GM21390 (cell line): ENCODE results near the gene FAM90A1.
"Not testable (repeated sequence)": the region's sequence is repeated elsewhere in the genome, so short reads cannot be mapped to it uniquely, and the experiment has no call there.

Source experiments
- ATAC-seq: cut with Tn5 transposase; IDR thresholded peaks from one replicate; pipeline ENCODE4 v1.9.1; 2021; ENCODE audit not compliant: unreplicated experiment

Gene FAM90A1

DNA sequence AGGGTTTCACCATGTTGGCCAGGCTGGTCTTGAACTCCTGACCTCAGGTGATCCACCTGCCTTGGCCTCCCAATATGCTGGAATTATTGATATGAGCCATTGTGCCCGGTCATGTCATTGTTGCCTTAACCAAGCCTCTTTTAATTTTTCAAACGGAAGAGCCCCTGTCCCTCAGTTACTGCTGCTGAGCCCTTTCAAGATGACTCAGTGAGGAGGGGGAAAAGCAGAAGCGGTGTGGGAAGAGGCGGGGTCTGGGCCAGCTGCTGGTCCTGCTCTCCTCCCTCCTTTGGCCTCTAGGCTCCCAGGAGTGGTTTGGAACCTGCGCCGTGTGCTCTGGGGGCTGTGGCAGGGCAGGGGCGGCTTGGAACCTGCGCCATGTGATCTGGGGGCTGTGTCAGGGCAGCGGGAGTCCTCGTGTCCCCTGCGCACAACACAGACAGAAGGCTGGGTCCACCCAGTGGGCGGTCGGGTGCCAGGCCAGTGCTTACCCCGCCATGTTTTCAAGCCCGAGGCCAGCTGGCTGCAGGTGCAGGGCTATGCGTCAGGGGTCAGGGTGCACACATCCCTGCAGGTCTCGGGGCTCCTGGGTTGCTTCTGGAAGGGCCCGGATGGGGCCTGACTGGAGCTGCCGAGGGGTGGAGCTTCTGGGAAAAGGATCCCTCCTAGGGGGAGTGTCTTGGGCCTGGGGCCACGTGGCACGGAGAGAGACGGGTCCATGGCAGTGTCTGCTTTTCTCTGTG lies at the start of gene FAM90A1:
Gene FAM90A1 (minus strand): TSS at position 627 of the 740 bp plus-strand sequence. CDS start 2,786 bp downstream, outside the sequence.
- ATAC-seq, result not testable (repeated sequence)

DNA sequence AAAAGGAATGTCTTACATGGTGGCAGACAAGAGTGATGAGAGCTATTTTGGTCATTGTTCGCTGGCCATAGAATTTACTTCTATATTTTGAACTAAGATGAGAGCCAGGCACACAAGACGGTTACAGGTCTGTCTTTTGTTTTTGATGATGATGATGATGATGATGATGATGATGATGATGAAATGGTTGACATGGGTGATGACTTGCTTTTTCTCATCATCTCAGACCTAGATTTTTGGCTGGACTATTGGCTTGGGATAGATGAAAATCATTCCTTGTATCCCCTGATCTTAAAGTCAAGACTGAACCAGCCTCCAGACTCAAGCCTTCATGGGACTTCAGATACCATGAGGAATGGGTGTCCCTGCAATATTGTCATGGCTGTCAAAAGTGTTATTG lies 49.0 kb upstream of the FAM90A1 start:
- ATAC-seq, result not testable (repeated sequence)

DNA sequence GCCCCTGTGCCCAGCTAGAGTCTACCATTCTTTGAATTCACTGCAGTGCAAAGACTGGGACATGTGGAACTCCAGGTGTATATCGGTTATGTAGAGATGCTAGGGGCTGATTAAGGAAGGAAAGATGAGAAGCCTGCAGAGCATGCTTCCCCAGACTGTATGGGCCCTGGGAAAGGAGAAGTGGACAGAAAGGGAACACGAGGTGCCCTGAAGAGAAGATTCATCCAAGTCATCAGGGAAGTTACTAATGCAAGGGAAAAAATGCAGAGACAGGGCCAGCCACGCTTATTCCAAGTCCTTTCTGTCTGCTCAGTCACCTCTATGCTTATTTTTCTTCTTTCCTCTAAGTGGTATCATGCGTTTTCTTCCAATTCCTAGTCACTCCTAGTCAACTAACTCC lies 39.3 kb upstream of the FAM90A1 start:
- ATAC-seq, result not testable (repeated sequence)

GRCh38 chr12:8264236-8264635 lies 36.8 kb upstream of the FAM90A1 start:
- not testable (repeated sequence) for ATAC-seq

DNA sequence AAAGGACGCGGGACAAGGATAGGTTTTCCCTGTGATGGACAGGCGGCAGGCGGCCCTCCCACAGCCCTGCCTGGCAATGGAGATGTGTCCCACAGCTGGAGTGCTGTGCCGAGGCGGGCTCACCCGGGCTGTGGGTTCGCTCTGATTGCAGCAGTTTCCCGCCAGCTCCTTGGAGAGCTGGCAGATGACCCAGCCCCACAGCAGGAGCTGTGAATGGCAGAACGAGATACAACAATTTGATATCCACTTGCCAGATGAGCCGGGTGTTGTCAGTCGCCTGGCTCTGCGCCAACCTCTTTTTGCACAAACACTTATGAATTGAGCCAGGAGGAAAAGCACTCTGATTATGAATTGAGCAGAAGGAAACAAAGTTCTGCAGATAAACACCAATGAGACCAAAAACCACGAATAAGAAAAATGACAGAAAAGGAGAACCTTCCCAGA lies 33.7 kb upstream of the FAM90A1 start:
- not testable (repeated sequence) for ATAC-seq

- ATAC-seq, result not testable (repeated sequence)
Observed at GRCh38 chr12:8256356-8256755, 28.9 kb upstream of the FAM90A1 start.

DNA sequence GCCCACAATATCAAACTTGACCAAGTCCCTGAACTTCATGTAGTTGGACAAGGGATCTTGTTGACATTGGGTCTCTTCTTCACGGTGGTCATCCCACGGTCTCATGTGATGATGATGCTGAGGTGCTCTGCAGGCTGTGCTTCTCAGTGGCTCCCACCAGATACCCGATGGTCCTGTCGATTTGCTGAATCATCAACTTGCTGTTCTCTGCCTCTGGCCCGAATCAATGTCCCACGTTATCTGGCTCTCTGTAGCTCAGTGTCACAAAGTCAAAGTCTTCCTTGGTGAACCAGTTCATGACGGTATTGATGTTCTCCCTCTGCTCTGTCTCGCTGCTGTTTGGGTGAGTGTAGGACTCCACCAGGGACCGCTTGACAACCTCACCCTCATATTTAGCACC lies 27.3 kb upstream of the FAM90A1 start:
- ATAC-seq, result not testable (repeated sequence)

DNA sequence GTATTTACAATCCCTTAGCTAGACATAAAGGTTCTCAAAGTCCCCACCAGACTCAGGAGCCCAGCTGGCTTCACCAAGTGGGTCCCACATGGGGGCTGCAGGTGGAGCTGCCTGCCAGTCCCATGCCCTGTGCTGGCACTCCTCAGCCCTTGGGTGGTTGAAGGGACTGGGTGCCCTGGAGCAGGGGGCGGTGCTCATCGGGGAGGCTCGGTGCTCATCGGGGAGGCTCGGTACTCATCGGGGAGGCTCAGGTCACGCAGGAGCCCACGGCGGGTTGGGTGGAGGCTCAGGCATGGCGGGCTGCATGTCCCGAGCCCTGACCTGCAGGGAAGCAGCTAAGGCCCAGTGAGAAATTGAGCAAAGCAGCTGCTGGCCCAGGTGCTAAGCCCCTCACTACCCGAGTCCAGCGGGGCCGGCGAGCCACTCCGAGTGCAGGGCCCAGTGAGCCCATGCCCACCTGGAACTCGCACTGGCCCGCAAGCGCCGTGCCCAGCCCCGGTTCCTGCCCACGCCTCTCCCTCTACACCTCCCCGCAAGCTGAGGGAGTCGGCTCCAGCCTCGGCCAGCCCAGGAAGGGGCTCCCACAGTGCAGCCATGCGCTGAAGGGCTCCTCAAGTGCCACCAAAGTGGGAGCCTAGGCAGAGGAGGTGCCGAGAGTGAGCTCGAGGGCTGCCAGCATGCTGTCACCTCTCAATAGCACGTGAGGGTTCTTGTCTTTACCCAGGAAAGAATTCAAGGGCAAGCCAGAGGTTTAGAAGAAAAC lies 24.8 kb upstream of the FAM90A1 start:
- ATAC-seq, result not testable (repeated sequence)

GRCh38 chr12:8251616-8252015 lies 24.2 kb upstream of the FAM90A1 start:
- ATAC-seq, result not testable (repeated sequence)

GRCh38 chr12:8246941-8247535 lies 19.6 kb upstream of the FAM90A1 start:
- not testable (repeated sequence) for ATAC-seq

GRCh38 chr12:8243682-8244161 lies 16.3 kb upstream of the FAM90A1 start:
- ATAC-seq, result not testable (repeated sequence)

- peak; percentile 86 for ATAC-seq
Observed at GRCh38 chr12:8242880-8243681, 15.7 kb upstream of the FAM90A1 start.

DNA sequence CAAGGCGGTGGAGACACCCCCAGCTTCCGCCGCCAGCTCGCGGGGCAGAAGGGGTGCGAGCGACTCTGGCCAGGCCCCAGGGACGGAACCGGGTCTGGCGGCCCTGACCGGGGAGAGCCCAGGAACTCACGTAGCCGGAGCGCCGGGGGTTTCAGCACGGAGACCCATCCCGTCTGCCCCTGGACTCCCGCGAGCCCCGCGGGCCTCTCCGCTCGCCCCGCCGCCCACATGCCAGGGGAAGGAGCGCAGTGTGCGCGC lies 15.1 kb upstream of the FAM90A1 start:
- not testable (repeated sequence) for ATAC-seq

DNA sequence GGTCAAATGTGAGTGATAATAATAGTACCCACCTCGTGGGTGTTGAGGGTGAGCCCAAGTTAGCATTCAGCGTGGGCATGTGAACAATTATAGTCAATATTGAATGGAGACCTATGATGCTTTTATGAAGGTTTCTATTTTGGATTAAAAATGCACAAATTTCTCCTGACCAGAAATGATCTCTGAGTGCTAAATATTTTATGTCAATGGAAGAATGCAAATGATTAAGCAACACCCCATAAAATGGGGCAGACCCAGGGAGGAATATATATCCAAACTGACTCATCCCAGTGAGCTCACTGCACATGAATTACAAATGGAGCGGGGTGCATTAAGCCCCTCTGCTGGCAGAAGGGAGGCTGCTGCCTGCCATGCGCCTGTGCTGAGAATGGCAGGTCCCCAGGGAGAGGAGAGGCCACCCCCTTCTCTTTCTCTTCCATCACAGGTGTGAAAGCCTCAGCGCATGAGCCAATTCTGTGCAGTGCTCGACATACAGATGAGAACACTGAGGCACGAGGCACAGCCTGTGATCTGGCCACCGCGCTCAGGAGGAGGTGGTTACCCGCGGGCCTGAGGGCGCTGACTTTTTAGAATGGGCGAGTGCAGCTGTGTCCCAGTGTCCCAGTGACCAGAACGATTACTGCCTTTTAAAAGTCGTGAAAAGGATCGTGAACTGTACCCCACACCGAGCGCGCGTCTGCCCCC lies 14.7 kb upstream of the FAM90A1 start:
- not testable (repeated sequence) for ATAC-seq

GRCh38 chr12:8240340-8241114 lies 13.1 kb upstream of the FAM90A1 start:
- ATAC-seq, result not testable (repeated sequence)

DNA sequence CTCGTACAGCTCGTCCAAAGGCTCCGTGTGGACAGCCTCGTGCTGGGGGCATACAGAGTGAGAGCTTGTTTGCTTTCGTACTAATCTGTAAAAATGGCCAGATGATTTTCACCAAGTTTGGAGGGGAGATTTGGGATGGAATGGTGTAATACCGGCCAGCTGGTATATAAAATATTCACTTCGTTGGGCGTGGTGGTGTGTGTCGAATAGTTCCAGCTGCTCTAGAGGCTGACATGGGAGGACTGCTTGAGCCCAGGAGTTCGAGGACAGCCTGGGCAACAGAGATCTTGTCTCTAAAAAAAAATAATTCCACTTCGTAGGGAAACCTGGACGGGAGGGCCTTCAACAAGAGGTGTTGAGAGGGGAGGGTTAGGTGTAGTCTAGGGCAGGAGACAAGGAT lies 9.6 kb upstream of the FAM90A1 start:
- not testable (repeated sequence) for ATAC-seq

DNA sequence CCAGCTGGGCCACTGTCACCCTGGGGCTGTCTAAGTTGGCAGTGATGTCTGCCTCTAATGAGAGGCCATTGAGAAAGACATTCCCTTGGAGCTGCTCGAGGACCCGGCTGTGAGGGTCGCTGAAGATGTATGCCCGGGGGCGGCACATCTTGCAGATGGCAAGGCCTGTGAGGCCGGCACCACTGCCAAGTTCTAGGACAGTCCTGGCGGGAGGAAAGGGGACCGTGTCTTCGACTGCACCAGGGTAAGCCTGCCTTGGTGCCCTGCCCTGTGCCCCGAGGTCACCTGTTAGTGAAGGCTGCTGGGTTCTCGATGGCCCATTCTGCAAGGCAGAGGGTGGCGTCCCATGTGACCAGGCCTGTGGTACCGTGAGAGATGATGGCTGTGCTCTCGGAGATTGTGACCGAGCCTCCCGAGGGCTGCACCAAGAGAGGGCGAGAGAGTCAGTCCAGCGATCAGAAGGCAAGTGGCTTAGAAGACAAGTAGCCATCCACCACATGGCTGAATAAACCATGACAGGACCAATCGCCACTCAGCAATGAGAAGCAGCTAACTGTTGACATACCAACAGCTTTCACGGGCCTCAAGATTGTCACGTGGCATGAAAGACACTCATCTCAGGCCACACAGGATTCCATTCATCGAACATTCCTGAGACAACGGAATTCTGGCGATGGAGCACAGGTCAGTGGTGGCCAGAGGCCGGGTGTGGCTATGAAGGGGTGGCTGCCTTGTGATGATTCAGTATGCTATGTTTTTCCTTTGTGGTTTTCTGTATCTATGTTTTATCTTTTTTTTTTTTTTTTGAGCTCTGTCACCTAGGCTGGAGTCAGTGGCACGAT lies 8.1 kb upstream of the FAM90A1 start:
- ATAC-seq, result not testable (repeated sequence)

DNA sequence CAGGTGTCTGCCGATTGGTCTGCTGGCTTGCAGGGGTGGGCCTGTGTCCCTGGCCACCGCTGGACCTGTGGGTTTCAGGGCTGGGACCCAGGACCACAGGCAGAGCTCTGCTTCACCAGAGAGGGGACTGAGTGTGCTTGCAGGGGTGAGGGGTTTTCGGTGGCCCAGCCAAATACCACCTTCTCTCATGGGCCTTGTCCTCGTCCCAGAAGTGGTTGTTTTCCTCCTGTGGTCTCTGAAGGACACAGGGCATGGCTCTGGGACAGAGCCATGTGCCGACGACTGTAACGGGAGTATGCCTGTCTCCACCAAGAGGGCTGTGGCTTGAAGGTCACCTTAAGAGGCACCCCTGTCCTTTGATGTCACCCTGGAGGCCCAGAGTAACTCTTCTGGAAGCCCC lies 7.3 kb upstream of the FAM90A1 start:
- not testable (repeated sequence) for ATAC-seq
